ENCODE measurements around the gene ASIC2.

- TF ChIP-seq, protein P1, sequence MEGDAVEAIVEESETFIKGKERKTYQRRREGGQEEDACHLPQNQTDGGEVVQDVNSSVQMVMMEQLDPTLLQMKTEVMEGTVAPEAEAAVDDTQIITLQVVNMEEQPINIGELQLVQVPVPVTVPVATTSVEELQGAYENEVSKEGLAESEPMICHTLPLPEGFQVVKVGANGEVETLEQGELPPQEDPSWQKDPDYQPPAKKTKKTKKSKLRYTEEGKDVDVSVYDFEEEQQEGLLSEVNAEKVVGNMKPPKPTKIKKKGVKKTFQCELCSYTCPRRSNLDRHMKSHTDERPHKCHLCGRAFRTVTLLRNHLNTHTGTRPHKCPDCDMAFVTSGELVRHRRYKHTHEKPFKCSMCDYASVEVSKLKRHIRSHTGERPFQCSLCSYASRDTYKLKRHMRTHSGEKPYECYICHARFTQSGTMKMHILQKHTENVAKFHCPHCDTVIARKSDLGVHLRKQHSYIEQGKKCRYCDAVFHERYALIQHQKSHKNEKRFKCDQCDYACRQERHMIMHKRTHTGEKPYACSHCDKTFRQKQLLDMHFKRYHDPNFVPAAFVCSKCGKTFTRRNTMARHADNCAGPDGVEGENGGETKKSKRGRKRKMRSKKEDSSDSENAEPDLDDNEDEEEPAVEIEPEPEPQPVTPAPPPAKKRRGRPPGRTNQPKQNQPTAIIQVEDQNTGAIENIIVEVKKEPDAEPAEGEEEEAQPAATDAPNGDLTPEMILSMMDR (IDR thresholded peaks at IDR 0.05) = no peak
- TF ChIP-seq POLR2A (IDR thresholded peaks at IDR 0.05) = no peak
These were observed 4.1 kb downstream of the ASIC2 start for GRCh38 chr17:33288954-33289353.
